RWPE2 (cell line): ENCODE measurements around the gene EIF1.

Source experiments
- ATAC-seq: fragments of 200-7000 bp; cut with Tn5 transposase; 3 replicates; pipeline ENCODE4 v1.9.1; 2021; ENCODE audit warnings: low read depth
- DNase-seq: peaks from one replicate; pipeline ENCODE4 v3.0.0-alpha.2; 2020; ENCODE audit warnings: low spot score
- H3K27ac ChIP-seq: fragments of 450-650 bp; 2 replicates; pipeline ENCODE4 v1.5.1; 2017; ENCODE audit warnings: mild to moderate bottlenecking; ENCODE audit not compliant: poor library complexity, severe bottlenecking
- H3K27me3 ChIP-seq: fragments of 250-450 bp; sonication (Bioruptor Pico); 2 replicates; pipeline ENCODE4 v1.5.1; 2021; ENCODE audit warnings: mild to moderate bottlenecking, moderate library complexity; ENCODE audit not compliant: insufficient read depth, poor library complexity, severe bottlenecking
- H3K36me3 ChIP-seq: fragments of 250-450 bp; sonication (Bioruptor Pico); 2 replicates; pipeline ENCODE4 v1.5.1; 2020; ENCODE audit warnings: low read depth, mild to moderate bottlenecking, moderate library complexity
- H3K4me1 ChIP-seq: fragments of 250-450 bp; sonication (Bioruptor Pico); 2 replicates; pipeline ENCODE4 v1.5.1; 2021; ENCODE audit warnings: mild to moderate bottlenecking, moderate library complexity; ENCODE audit not compliant: insufficient read depth, poor library complexity, severe bottlenecking
- H3K4me3 ChIP-seq: fragments of 250-450 bp; sonication (Bioruptor Pico); 2 replicates; pipeline ENCODE4 v1.5.1; 2021; ENCODE audit warnings: mild to moderate bottlenecking, moderate library complexity; ENCODE audit not compliant: severe bottlenecking
- H3K9me3 ChIP-seq: fragments of 250-450 bp; sonication (Bioruptor Pico); 2 replicates; pipeline ENCODE4 v1.5.1; 2021; ENCODE audit warnings: mild to moderate bottlenecking, moderate library complexity; ENCODE audit not compliant: severe bottlenecking
- TF ChIP-seq, protein P1 (sequence below): fragments of 450-650 bp; IDR thresholded peaks from one replicate; pipeline ENCODE4 v1.5.1; 2017; ENCODE audit warnings: mild to moderate bottlenecking, moderate library complexity; ENCODE audit not compliant: poor library complexity, severe bottlenecking

Gene EIF1

DNA sequence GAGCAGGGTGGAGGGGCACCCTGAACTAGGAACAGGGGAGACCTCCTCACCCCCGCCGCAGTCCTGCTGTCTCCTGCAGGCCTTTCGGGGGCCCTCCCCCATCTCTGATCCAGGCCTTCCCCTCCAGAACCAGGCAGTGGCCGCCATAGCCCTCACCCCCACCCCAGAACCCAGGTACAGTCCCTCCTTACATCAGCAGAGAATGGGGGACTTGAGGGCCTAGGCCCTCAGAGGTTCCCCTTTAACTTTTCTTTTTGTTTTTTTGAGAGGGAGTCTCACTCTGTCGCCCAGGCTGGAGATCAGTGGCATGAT is 50.1 kb downstream of the EIF1 start:
- Histone ChIP-seq H3K9me3 (no peaks in the 10 kb centered on the region), H3K4me3 (no peak overlapping the region), H3K27me3 (no peaks in the 10 kb centered on the region), H3K27ac (peak overlapping the region; percentile 92), H3K36me3 (no peaks in the 10 kb centered on the region), H3K4me1 (peaks cover 22% of the 10 kb centered on the region)
- no peak for ATAC-seq
- DNase-seq = no peak
- TF ChIP-seq, protein P1, sequence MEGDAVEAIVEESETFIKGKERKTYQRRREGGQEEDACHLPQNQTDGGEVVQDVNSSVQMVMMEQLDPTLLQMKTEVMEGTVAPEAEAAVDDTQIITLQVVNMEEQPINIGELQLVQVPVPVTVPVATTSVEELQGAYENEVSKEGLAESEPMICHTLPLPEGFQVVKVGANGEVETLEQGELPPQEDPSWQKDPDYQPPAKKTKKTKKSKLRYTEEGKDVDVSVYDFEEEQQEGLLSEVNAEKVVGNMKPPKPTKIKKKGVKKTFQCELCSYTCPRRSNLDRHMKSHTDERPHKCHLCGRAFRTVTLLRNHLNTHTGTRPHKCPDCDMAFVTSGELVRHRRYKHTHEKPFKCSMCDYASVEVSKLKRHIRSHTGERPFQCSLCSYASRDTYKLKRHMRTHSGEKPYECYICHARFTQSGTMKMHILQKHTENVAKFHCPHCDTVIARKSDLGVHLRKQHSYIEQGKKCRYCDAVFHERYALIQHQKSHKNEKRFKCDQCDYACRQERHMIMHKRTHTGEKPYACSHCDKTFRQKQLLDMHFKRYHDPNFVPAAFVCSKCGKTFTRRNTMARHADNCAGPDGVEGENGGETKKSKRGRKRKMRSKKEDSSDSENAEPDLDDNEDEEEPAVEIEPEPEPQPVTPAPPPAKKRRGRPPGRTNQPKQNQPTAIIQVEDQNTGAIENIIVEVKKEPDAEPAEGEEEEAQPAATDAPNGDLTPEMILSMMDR = no peak

DNA sequence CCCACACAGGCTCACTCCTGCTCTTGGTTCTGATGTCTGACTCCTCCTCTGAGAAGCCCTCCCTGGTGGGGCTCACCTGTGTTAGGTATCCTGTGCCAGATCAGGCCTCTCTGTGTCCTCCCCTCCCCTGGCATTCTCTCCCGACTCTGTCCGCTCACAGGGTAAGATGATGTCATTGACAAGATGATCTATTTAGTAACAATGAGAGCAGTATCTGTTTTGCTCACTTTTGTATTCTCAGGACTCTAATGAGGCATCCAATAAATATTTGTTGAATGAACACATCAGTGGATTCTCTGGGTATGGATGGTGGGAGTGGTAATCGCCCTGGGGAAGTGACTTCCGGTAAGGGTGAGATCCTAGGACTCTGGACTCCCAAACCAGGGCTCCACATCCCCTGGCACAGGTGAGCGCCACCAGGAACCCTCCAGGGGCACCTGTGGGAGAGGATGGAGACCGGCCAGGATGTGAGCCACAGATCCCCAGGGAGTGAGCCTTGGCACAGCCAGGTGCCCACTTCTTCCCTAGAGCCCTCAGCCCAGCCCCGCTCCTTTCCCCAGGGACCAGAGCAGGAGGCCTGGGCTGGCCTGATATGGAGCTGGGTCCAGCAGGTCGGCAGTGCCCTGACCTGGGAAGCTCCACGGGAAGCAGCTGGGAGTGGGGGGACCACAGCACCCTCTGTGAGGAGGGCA is 51.1 kb downstream of the EIF1 start:
- DNase-seq = no peak
- no peak overlapping the region for H3K4me3 ChIP-seq
- H3K9me3 ChIP-seq = no peaks in the 10 kb centered on the region
- peak overlapping the region; percentile 92 for H3K27ac ChIP-seq
- ATAC-seq = peak; percentile 84
- H3K27me3 ChIP-seq = no peaks in the 10 kb centered on the region
- H3K4me1 ChIP-seq = peaks cover 22% of the 10 kb centered on the region
- no peaks in the 10 kb centered on the region for H3K36me3 ChIP-seq
- TF ChIP-seq, protein P1 = no peak

DNA sequence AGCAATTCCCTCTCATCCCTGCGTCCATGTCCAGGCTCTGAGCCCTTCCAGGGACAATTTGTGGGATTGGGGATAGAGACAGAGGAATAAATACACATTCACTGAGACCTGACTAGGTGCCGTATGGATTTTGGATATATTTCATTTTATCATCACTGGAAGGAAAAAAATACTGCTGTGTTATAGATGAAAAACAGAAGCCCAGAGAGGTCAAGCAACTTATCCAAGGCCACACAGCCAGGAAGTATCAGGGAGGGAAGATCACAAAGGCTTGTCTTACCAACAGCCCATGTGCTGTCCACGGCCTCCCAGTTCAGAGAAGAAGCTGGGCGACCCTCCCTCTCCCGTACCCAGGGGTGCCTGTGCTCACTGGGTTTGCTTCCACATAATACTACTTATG is 51.8 kb downstream of the EIF1 start:
- Histone ChIP-seq H3K27ac (peak overlapping the region; percentile 92), H3K36me3 (no peaks in the 10 kb centered on the region), H3K4me3 (no peak overlapping the region), H3K9me3 (no peaks in the 10 kb centered on the region), H3K27me3 (no peaks in the 10 kb centered on the region), H3K4me1 (peaks cover 22% of the 10 kb centered on the region)
- no peak for ATAC-seq
- DNase-seq = no peak
- TF ChIP-seq, protein P1 = no peak

DNA sequence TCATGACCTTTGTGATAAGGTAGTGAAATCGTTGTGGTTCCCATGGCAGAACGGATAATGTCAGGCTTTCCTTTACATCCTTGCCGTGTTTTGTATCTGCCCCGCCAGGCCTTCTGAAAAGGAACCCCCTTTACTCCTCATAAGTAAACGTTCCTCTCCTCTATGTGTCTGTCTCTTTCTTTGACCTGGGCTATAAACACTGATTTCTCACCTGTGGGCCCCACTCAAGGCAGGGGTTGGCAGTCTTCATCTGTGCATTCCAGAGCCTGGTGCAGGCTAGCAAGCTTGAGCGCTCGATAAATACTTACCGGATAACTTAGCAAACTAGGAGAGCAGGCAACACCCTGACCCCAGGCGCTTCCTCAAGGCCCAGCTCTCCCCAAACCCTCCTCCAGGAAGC is 53.0 kb downstream of the EIF1 start:
- ATAC-seq (no peak), DNase-seq (no peak)
- Histone ChIP-seq H3K27me3 (no peaks in the 10 kb centered on the region), H3K4me1 (peaks cover 22% of the 10 kb centered on the region), H3K9me3 (no peaks in the 10 kb centered on the region), H3K36me3 (no peaks in the 10 kb centered on the region), H3K27ac (no peak overlapping the region), H3K4me3 (no peak overlapping the region)
- TF ChIP-seq, protein P1 = no peak
